WERI-Rb-1 (cell line): Measurements from ENCODE around the gene GABBR1.

Experiments used
- DNase-seq: peaks from one replicate; pipeline ENCODE4 v3.0.0-alpha.2; 2020
- H3K27ac ChIP-seq: fragments of 250-450 bp; sonication (Bioruptor Pico); 2 replicates; pipeline ENCODE4 v1.5.1; 2020; ENCODE audit warnings: mild to moderate bottlenecking, moderate library complexity
- H3K27me3 ChIP-seq: fragments of 250-450 bp; sonication (Bioruptor Pico); 2 replicates; pipeline ENCODE4 v1.5.1; 2021; ENCODE audit warnings: mild to moderate bottlenecking, low read depth, moderate library complexity; ENCODE audit not compliant: insufficient read depth, severe bottlenecking
- H3K36me3 ChIP-seq: fragments of 250-450 bp; sonication (Bioruptor Pico); 2 replicates; pipeline ENCODE4 v1.5.1; 2020; ENCODE audit warnings: mild to moderate bottlenecking, moderate library complexity
- H3K4me3 ChIP-seq: 2 replicates; pipeline ENCODE4 v1.5.1; 2011; ENCODE audit warnings: low read depth, mild to moderate bottlenecking, control low read depth, low read length
- H3K9me3 ChIP-seq: fragments of 250-450 bp; sonication (Bioruptor Pico); 2 replicates; pipeline ENCODE4 v1.5.1; 2021; ENCODE audit warnings: mild to moderate bottlenecking, moderate library complexity; ENCODE audit not compliant: severe bottlenecking
- TF ChIP-seq, protein P1 (sequence below): IDR thresholded peaks from 2 replicates; pipeline ENCODE4 v1.5.1; 2011; ENCODE audit warnings: low read depth, mild to moderate bottlenecking, control low read depth, inconsistent platforms, low read length

The GABBR1 gene

DNA sequence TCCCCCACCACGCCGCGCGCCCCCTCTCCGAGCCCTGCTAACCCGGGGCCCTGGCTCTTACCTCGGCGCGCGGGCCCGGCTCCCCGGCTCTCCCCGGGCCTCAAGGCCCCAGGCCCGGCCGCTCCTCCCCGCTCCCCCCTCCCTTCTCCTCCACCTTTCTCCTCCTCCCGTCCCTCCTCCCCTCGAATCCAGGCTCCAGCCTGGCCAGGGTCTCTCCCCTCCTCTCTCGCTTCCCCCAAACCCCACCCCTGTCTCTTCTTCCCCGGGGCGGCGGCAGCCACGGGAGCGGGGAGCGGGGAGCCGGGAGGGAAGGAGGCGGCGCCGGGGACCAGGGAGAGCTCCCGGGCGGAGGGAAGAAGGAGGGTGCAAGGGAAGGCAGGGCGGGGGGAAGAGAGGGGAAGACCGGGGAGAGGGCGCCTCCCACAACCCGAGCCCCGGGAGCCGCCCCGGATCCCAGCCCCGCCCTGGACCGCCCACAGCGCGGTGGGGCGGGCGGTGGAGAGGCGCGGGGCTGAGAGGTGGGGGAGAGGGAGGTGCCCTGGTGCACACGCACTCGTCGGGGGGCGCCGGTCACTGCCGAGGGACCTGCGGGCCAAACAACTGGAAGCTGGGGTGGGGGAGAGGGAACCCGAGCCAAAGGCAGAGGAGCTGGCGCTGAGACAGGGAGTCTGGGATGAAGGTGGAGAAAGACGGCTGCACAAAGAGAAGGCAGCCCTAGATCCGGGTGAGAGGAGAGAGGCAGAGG lies at the start of gene GABBR1:
Gene GABBR1, minus strand, starts transcription at position 395 of the 745 bp plus-strand sequence. CDS start 798 bp downstream, outside the sequence.
- TF ChIP-seq, protein P1, sequence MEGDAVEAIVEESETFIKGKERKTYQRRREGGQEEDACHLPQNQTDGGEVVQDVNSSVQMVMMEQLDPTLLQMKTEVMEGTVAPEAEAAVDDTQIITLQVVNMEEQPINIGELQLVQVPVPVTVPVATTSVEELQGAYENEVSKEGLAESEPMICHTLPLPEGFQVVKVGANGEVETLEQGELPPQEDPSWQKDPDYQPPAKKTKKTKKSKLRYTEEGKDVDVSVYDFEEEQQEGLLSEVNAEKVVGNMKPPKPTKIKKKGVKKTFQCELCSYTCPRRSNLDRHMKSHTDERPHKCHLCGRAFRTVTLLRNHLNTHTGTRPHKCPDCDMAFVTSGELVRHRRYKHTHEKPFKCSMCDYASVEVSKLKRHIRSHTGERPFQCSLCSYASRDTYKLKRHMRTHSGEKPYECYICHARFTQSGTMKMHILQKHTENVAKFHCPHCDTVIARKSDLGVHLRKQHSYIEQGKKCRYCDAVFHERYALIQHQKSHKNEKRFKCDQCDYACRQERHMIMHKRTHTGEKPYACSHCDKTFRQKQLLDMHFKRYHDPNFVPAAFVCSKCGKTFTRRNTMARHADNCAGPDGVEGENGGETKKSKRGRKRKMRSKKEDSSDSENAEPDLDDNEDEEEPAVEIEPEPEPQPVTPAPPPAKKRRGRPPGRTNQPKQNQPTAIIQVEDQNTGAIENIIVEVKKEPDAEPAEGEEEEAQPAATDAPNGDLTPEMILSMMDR, result no peak
- DNase-seq, result peak; percentile 97

DNA sequence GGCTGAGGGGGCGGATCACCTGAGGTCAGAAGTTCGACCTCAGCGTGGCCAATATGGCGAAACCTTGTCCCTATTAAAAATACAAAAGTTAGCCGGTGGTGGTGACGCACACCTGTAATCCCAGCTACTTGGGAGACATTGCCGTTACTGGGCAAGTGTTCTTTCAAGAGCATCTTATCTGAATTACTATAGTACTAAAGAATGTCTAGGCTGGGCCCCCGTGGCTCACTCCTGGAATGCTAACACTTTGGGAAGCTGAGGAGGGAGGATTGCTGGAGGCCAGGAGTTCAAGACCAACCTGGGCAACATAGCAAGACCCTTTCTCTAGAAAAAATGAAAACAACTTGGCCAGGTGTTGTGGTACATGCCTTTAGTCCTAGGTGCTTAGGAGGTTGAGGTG lies 48.8 kb upstream of the GABBR1 start:
- Histone ChIP-seq H3K27me3 (peaks cover 54% of the 10 kb centered on the region), H3K4me3 (no peak overlapping the region), H3K9me3 (peaks cover 19% of the 10 kb centered on the region), H3K27ac (no peak overlapping the region), H3K36me3 (no peaks in the 10 kb centered on the region)
- DNase-seq, result no peak
- TF ChIP-seq, protein P1, result no peak

More for the DNA sequence above, at the start of gene GABBR1:
- Histone ChIP-seq H3K27ac (peak within 1 kb of the TSS; percentile 86), H3K27me3 (no peaks in the 10 kb centered on the region), H3K4me3 (peak within 1 kb of the TSS; percentile 68), H3K36me3 (peaks cover 13% of the 10 kb centered on the region), H3K9me3 (no peaks in the 10 kb centered on the region)

DNA sequence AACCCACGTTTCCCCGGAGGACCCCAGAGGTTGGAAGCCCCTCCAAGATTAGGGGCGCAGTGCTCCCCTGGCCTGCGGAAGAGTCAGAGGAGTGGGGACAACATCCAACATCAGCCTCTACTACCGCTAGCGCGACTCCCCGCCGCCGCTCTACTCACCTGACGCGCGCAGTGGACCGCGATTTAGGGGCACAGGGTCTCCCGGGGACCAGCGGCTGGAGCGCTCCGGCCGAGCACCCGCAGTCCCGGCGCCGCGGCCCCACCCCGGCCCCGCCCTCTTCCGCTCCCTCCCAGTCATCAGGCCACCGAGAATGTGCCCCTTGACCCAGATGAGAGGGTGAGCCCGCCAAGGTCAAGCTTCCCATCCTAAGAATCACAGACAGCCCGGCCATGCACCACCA lies 47.9 kb upstream of the GABBR1 start, which contains the start of gene ZFP57:
Gene ZFP57, minus strand, starts transcription at position 249 of the 400 bp plus-strand sequence. CDS start 4,149 bp downstream, outside the sequence.
- DNase-seq, result no peak
- H3K4me3 ChIP-seq, result no peak within 1 kb of the TSS
- H3K36me3 ChIP-seq, result no peaks in the 10 kb centered on the region
- peaks cover 51% of the 10 kb centered on the region for H3K27me3 ChIP-seq
- TF ChIP-seq, protein P1, result no peak
- H3K27ac ChIP-seq, result no peak within 1 kb of the TSS
- H3K9me3 ChIP-seq, result peaks cover 18% of the 10 kb centered on the region

DNA sequence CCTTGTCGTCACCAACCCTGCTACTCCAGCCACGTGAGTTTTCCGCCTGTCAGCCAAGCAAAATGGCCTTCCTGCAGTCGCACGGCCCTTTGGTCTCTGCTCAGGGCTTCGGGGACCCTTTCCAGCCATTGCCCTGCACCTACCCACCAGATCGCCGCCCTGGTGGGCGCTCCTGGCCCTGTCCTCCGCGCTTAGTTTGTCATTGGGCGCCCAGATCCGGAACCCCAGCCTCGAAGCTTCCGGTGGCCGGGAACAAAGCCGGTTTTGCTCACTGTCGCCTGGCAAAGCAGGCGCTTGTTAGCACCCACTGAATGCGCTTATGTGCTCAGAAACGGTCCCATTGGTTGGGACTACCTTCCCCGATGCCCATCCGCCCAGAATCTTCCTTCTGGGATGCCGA lies 47.4 kb upstream of the GABBR1 start:
- no peaks in the 10 kb centered on the region for H3K36me3 ChIP-seq
- no peak overlapping the region for H3K4me3 ChIP-seq
- TF ChIP-seq, protein P1, result no peak
- DNase-seq, result no peak
- peaks cover 13% of the 10 kb centered on the region for H3K9me3 ChIP-seq
- no peak overlapping the region for H3K27ac ChIP-seq
- H3K27me3 ChIP-seq, result peaks cover 51% of the 10 kb centered on the region

DNA sequence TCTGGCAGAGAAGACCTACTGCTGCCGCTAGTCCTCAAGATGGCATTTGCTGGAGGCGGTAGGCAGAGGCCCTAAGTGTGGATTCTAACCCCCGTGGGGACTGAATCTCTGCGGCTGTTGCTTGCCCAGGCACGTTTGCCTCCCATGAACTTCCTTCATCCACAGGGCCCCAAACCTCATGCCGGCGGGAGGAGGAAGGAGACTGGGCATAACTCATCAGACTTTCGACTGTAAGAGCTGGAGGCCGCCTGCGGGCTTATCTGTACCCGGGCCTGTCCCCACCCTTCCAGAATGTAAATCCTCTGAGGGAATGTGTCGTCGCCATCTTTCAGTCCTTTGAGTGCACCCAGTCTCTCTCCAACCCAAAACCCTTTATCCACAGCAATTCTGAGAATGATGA lies 47.0 kb upstream of the GABBR1 start:
- Histone ChIP-seq H3K4me3 (no peak overlapping the region), H3K27me3 (peaks cover 51% of the 10 kb centered on the region), H3K27ac (no peak overlapping the region), H3K9me3 (peaks cover 8% of the 10 kb centered on the region), H3K36me3 (no peaks in the 10 kb centered on the region)
- no peak for DNase-seq
- TF ChIP-seq, protein P1, result no peak
